Activated CD4-positive, alpha-beta memory T cell treated with anti-CD3 and anti-CD28 coated beads for 36 hours (primary cell): ENCODE data around the gene NCK2. TPM values are rescaled to one million over a fixed set of nuclear protein-coding genes. Genes with fewer than 3 reads are reported as not detected.
A peak's percentile ranks its signal among the peaks of the same experiment; 100 is the strongest.

Experiments
- CTCF ChIA-PET: fragments of 350-600 bp; sonication (Branson Sonifier 250); formaldehyde crosslinking; loops from one replicate; lab custom pipeline; 2021; ENCODE audit warnings: antibody characterized with exemption, inconsistent platforms; lab: Charles Lee
- POLR2A ChIA-PET: fragments of 350-600 bp; sonication (Branson Sonifier 250); formaldehyde crosslinking; loops from one replicate; lab custom pipeline; 2021; ENCODE audit warnings: antibody characterized with exemption; lab: Charles Lee
- DNase-seq: peaks from one replicate; pipeline ENCODE4 v3.0.0-alpha.2; 2020
- H3K27ac Mint-ChIP-seq: one replicate; pipeline ENCODE4 v1.8.0; 2021; ENCODE audit warnings: mixed read lengths
- H3K27me3 Mint-ChIP-seq: one replicate; pipeline ENCODE4 v1.8.0; 2021; ENCODE audit warnings: mixed read lengths
- H3K36me3 Mint-ChIP-seq: one replicate; pipeline ENCODE4 v1.8.0; 2021; ENCODE audit warnings: mixed read lengths
- H3K4me1 Mint-ChIP-seq: one replicate; pipeline ENCODE4 v1.8.0; 2021; ENCODE audit warnings: low read depth, mixed read lengths
- H3K4me3 Mint-ChIP-seq: one replicate; pipeline ENCODE4 v1.8.0; 2021; ENCODE audit warnings: mild to moderate bottlenecking, mixed read lengths
- H3K9me3 Mint-ChIP-seq: one replicate; pipeline ENCODE4 v1.8.0; 2021; ENCODE audit warnings: mixed read lengths
- intact Hi-C: fragments of 100-400 bp; cut with micrococcal nuclease; formaldehyde crosslinking; loops from one replicate; pipeline ENCODE4 v1.15.1; 2023
- total RNA-seq, 2 experiments: library from RNA; stranded (reverse); gene quantifications; one replicate each; pipeline ENCODE4 v1.2.3, GENCODE V29; 2021

Gene NCK2
- total RNA-seq, 2 experiments from 2014 or later, result 81.8 to 85.8 TPM

DNA sequence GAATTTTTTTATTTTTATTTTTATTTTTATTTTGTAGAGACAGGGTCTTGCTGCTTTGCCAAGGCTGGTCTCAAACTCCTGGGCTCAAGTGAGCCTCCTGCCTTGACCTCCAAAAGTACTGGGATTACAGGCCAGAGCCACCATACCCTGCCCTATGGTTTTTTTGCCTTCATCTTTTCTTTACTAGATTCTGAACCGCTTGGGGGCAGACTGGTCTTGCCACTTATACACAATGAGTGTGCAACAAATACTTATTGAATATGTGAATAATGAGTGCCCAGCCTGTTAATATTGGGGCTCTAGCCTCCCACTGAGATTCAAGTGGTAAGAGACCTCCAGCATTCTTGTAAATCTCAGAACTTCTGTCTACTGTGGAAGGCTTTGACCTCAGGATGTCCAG is 3.9 kb downstream of the NCK2 start:
- Mint-ChIP-seq H3K4me1 (peaks cover 75% of the 10 kb centered on the region), H3K9me3 (no peaks in the 10 kb centered on the region), H3K4me3 (peak overlapping the region; percentile 70), H3K27me3 (no peaks in the 10 kb centered on the region), H3K36me3 (peaks cover 64% of the 10 kb centered on the region), H3K27ac (peak overlapping the region; percentile 99)
- intact Hi-C loops, result loop anchor here (2.0 to 10.0 kb wide), 6 partner anchors 74 to 444 kb away; partner anchors contain the start of genes C2orf49 and UXS1
- no peak for DNase-seq
- POLR2A ChIA-PET, result interaction anchor here (1.5 to 4.6 kb wide), 6 partner anchors 8 to 88 kb away, joined by 4 to 91 read pairs (median 15); no protein-coding TSS in a partner anchor
- CTCF ChIA-PET, result interaction anchor here (0.9 to 3.0 kb wide), 5 partner anchors 15 to 141 kb away, joined by 3 to 9 read pairs (median 3); no protein-coding TSS in a partner anchor

GRCh38 chr2:105749583-105750400 is 5.1 kb downstream of the NCK2 start:
- POLR2A ChIA-PET, result interaction anchor here (0.8 to 4.6 kb wide), 9 partner anchors 9 to 136 kb away, joined by 3 to 15 read pairs (median 5); no protein-coding TSS in a partner anchor

DNA sequence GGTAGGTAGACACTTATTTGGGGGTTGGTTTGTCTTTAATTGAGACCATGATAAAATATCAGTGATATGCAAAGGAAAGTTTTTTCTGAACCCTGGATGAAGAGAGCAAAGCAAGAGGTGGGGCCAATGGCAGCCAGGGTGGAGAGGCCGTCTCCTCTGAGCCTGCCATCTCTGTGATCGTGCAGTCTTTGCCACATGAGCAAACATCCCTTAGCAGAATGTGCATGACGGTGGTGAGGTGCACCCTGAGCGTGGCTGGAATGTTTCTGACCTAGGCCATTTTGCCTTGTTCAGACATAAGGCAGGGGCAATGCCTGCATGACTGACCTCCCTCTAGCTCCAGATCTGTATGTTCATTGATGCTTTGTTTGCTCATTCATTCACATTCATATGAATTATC is 6.0 kb downstream of the NCK2 start:
- Mint-ChIP-seq H3K4me1 (peaks cover 89% of the 10 kb centered on the region), H3K27ac (peak overlapping the region; percentile 99), H3K36me3 (peaks cover 73% of the 10 kb centered on the region), H3K9me3 (no peaks in the 10 kb centered on the region), H3K4me3 (peak overlapping the region; percentile 70), H3K27me3 (no peaks in the 10 kb centered on the region)
- CTCF ChIA-PET, result no interaction called here
- intact Hi-C loops, result no loop called here
- no peak for DNase-seq
- POLR2A ChIA-PET, result interaction anchor here (1.0 to 1.3 kb wide), 4 partner anchors 10 to 19 kb away, joined by 3 to 4 read pairs (median 3); no protein-coding TSS in a partner anchor

More at GRCh38 chr2:105749583-105750400, 5.1 kb downstream of the NCK2 start:
- intact Hi-C loops, result loop anchor here (2.0 to 10.0 kb wide), 6 partner anchors 75 to 443 kb away; partner anchors contain the start of genes C2orf49 and UXS1
- H3K4me3 Mint-ChIP-seq, result peak overlapping the region; percentile 70
- peaks cover 80% of the 10 kb centered on the region for H3K4me1 Mint-ChIP-seq
- no peaks in the 10 kb centered on the region for H3K9me3 Mint-ChIP-seq
- peak; percentile 82 for DNase-seq
- CTCF ChIA-PET, result interaction anchor here (0.7 to 1.6 kb wide), 8 partner anchors 9 to 90 kb away, joined by 3 to 9 read pairs (median 4); no protein-coding TSS in a partner anchor
- H3K27ac Mint-ChIP-seq, result peak overlapping the region; percentile 99
- peaks cover 69% of the 10 kb centered on the region for H3K36me3 Mint-ChIP-seq
- no peaks in the 10 kb centered on the region for H3K27me3 Mint-ChIP-seq

DNA sequence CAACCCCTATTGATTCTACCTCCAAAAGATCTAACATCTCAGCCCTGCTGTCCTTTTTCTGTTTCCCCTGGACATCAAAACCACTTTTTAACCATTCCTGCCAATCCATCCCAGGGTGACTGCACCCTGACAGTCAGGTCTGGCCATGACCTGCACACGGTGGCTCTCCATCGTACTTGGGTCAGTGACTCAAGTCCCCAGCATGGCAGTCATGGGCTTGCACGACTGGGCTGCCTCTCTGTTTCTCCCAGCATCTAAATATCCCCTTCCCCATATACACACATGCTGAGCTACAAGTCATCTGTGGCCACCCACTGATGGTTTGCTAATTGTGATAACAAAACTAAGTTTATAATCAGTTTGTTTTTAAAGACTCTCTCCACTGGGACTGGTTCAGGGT is 6.6 kb downstream of the NCK2 start:
- Mint-ChIP-seq H3K27me3 (no peaks in the 10 kb centered on the region), H3K36me3 (peaks cover 69% of the 10 kb centered on the region), H3K27ac (peak overlapping the region; percentile 99), H3K4me1 (peaks cover 94% of the 10 kb centered on the region), H3K4me3 (peak overlapping the region; percentile 70), H3K9me3 (no peaks in the 10 kb centered on the region)
- no peak for DNase-seq
- ChIA-PET CTCF (interaction anchor here (0.6 to 1.2 kb wide), 2 partner anchors 11 to 128 kb away, joined by 3 read pairs; no protein-coding TSS in a partner anchor), POLR2A (interaction anchor here (1.0 to 1.3 kb wide), 4 partner anchors 9 to 18 kb away, joined by 3 to 4 read pairs (median 3); no protein-coding TSS in a partner anchor)
- intact Hi-C loops, result no loop called here

- H3K27me3 Mint-ChIP-seq, result no peaks in the 10 kb centered on the region
- POLR2A ChIA-PET, result interaction anchor here (1.1 to 2.8 kb wide), 6 partner anchors 9 to 106 kb away, joined by 3 to 17 read pairs (median 6); no protein-coding TSS in a partner anchor
- peaks cover 94% of the 10 kb centered on the region for H3K4me1 Mint-ChIP-seq
- peak overlapping the region; percentile 63 for H3K4me3 Mint-ChIP-seq
- CTCF ChIA-PET, result interaction anchor here (1.2 to 1.8 kb wide), 2 partner anchors 10 to 176 kb away, joined by 3 to 4 read pairs; no protein-coding TSS in a partner anchor
- no peaks in the 10 kb centered on the region for H3K9me3 Mint-ChIP-seq
- intact Hi-C loops, result loop anchor here (1.0 kb wide), 1 partner anchor 135 kb away; no protein-coding TSS in a partner anchor
- peak overlapping the region; percentile 93 for H3K27ac Mint-ChIP-seq
- peaks cover 61% of the 10 kb centered on the region for H3K36me3 Mint-ChIP-seq
- DNase-seq, result no peak
Observed at GRCh38 chr2:105752691-105753358, 8.1 kb downstream of the NCK2 start.

DNA sequence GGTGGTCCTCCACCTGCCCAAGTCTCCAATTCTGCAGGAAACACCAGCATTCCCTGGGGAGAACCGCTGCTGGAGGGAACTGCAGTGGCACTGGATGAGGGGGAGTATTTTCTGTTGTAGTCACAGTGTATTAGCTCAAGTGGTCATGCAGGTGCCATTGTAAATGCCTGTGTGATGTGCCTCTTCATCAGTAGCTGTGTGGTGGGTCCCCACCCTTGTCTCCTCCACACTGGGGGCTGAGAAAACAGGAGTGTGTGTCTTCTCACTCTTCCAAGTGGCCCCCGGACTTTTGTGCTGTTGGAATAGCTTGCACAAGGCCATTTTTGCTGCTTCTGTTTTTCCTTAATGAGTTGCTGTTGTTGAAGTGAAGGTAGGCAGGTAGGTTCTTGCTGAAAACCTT is 8.7 kb downstream of the NCK2 start:
- H3K27me3 Mint-ChIP-seq, result no peaks in the 10 kb centered on the region

GRCh38 chr2:105754011-105754410 is 9.3 kb downstream of the NCK2 start:
- H3K27me3 Mint-ChIP-seq, result no peaks in the 10 kb centered on the region
- H3K36me3 Mint-ChIP-seq, result peaks cover 60% of the 10 kb centered on the region
- H3K27ac Mint-ChIP-seq, result peak overlapping the region; percentile 93
- H3K4me3 Mint-ChIP-seq, result peak overlapping the region; percentile 63
- ChIA-PET POLR2A (interaction anchor here (0.5 to 6.4 kb wide), 11 partner anchors 7 to 103 kb away, joined by 3 to 91 read pairs (median 5); no protein-coding TSS in a partner anchor), CTCF (interaction anchor here (1.3 to 1.8 kb wide), 2 partner anchors 9 to 177 kb away, joined by 4 read pairs; no protein-coding TSS in a partner anchor)
- peak; percentile 83 for DNase-seq
- no peaks in the 10 kb centered on the region for H3K9me3 Mint-ChIP-seq
- intact Hi-C loops, result loop anchor here (1.0 kb wide), 3 partner anchors 8 to 48 kb away; no protein-coding TSS in a partner anchor
- H3K4me1 Mint-ChIP-seq, result peaks cover 96% of the 10 kb centered on the region

More for the DNA sequence above, 8.7 kb downstream of the NCK2 start:
- Mint-ChIP-seq H3K9me3 (no peaks in the 10 kb centered on the region), H3K4me3 (peak overlapping the region; percentile 63), H3K36me3 (peaks cover 59% of the 10 kb centered on the region), H3K4me1 (peaks cover 94% of the 10 kb centered on the region), H3K27ac (peak overlapping the region; percentile 93)
- POLR2A ChIA-PET, result interaction anchor here (1.1 to 6.4 kb wide), 9 partner anchors 7 to 106 kb away, joined by 3 to 91 read pairs (median 5); no protein-coding TSS in a partner anchor
- CTCF ChIA-PET, result interaction anchor here (1.8 kb wide), 1 partner anchor 177 kb away, joined by 4 read pairs; no protein-coding TSS in a partner anchor
- intact Hi-C loops, result no loop called here
- DNase-seq, result no peak

DNA sequence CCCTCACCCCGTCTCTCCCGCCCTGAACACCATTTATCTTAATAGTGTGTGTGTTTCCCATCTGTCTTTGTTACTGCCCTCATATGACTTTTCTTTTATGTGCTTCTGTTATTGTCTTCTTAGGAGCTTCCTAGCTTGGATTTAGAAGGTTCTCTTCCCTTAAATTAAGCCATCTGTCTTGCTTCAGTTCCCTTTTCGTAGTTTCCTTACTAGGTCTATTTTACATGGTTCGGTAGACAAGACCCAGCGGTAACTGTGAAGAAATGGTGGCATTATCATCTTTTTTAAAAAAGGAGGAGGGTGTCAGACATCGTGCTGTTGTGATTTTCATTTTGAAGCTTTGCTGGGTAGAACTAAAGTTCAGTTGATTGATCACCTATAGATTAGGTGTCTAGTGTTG is 10.3 kb downstream of the NCK2 start:
- ChIA-PET POLR2A (interaction anchor here (0.8 to 6.4 kb wide), 9 partner anchors 8 to 48 kb away, joined by 3 to 91 read pairs (median 6); no protein-coding TSS in a partner anchor), CTCF (interaction anchor here (1.1 to 2.5 kb wide), 5 partner anchors 8 to 18 kb away, joined by 3 to 16 read pairs (median 4); no protein-coding TSS in a partner anchor)
- Mint-ChIP-seq H3K27me3 (no peaks in the 10 kb centered on the region), H3K4me3 (peak overlapping the region; percentile 55), H3K4me1 (peaks cover 95% of the 10 kb centered on the region), H3K27ac (peak overlapping the region; percentile 93), H3K36me3 (peaks cover 61% of the 10 kb centered on the region), H3K9me3 (no peaks in the 10 kb centered on the region)
- DNase-seq, result no peak
- intact Hi-C loops, result loop anchor here (1.0 kb wide), 3 partner anchors 9 to 47 kb away; no protein-coding TSS in a partner anchor

- no peaks in the 10 kb centered on the region for H3K27me3 Mint-ChIP-seq
- intact Hi-C loops, result loop anchor here (1.0 kb wide), 1 partner anchor 9 kb away; no protein-coding TSS in a partner anchor
Observed at GRCh38 chr2:105755895-105756294, 11.2 kb downstream of the NCK2 start.

DNA sequence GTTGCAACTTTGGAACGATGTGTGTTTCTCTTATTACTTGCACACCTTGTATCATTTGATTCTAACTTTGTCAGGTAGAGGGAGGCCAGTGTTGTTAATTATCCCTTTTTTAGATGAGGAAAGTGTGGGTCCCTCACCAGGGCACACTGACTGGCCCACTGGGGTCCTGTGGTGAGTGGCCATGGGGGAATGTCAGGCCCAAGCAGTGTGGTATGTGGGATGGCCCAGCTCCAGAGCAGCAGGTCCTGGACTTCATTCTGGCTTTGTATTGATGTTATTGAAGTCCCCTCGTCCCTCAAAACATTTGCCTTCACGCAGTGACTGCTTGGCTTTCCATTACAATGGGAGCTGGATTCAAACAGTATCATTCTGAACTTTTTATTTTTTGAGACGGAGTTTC is 11.7 kb downstream of the NCK2 start:
- peak overlapping the region; percentile 55 for H3K4me3 Mint-ChIP-seq
- H3K4me1 Mint-ChIP-seq, result peaks cover 94% of the 10 kb centered on the region
- POLR2A ChIA-PET, result interaction anchor here (1.0 to 6.4 kb wide), 6 partner anchors 10 to 129 kb away, joined by 3 to 91 read pairs (median 6); no protein-coding TSS in a partner anchor
- H3K9me3 Mint-ChIP-seq, result no peaks in the 10 kb centered on the region
- intact Hi-C loops, result loop anchor here (1.0 kb wide), 1 partner anchor 9 kb away; no protein-coding TSS in a partner anchor
- DNase-seq, result no peak
- CTCF ChIA-PET, result interaction anchor here (1.2 to 2.5 kb wide), 4 partner anchors 8 to 26 kb away, joined by 3 to 16 read pairs (median 5); no protein-coding TSS in a partner anchor
- H3K27me3 Mint-ChIP-seq, result no peaks in the 10 kb centered on the region
- H3K36me3 Mint-ChIP-seq, result peaks cover 52% of the 10 kb centered on the region
- H3K27ac Mint-ChIP-seq, result peak overlapping the region; percentile 93

More at GRCh38 chr2:105755895-105756294, 11.2 kb downstream of the NCK2 start:
- POLR2A ChIA-PET, result interaction anchor here (0.7 to 6.4 kb wide), 9 partner anchors 9 to 130 kb away, joined by 3 to 91 read pairs (median 5); no protein-coding TSS in a partner anchor
- CTCF ChIA-PET, result interaction anchor here (1.1 to 2.5 kb wide), 5 partner anchors 8 to 27 kb away, joined by 3 to 16 read pairs (median 4); no protein-coding TSS in a partner anchor
- H3K36me3 Mint-ChIP-seq, result peaks cover 57% of the 10 kb centered on the region
- no peak for DNase-seq
- peak overlapping the region; percentile 93 for H3K27ac Mint-ChIP-seq
- peak overlapping the region; percentile 55 for H3K4me3 Mint-ChIP-seq
- peaks cover 95% of the 10 kb centered on the region for H3K4me1 Mint-ChIP-seq
- H3K9me3 Mint-ChIP-seq, result no peaks in the 10 kb centered on the region
